Measurements from ENCODE around the gene GNB1L.
A peak's percentile ranks its signal among the peaks of the same experiment; 100 is the strongest.

Gene GNB1L

DNA sequence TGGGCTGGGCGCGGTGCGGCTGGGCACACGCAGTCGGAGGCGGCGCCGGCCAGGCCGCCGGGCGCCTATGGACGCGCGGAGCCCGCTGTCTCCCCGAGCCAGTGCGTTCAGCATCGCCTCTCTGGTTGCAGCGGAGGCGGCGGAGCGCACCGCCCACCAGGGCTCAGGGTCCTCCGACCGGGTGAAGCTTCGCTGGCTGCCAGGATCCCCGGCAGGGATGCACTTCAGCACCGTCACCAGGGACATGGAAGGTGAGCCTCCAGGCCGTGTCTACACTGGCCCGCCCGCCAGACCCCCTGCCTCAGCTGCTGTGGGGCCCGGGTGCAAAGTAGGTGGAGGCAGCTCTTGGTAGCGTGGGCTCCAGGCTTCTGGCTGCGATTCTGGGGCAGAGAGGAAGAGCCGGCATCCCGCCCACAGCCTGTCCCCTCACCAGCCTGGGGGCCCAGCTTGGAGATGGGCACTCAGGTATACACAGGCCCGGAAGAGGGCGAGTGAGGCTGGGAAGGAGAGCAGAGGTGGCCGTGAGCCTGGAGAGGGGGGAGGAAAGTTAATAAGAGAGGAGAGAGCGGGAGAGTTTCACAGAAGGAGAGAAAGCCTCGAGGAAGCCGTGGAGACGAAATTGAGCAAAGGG is 95.1 kb downstream of the GNB1L start:
- DNase-seq = no peak

DNA sequence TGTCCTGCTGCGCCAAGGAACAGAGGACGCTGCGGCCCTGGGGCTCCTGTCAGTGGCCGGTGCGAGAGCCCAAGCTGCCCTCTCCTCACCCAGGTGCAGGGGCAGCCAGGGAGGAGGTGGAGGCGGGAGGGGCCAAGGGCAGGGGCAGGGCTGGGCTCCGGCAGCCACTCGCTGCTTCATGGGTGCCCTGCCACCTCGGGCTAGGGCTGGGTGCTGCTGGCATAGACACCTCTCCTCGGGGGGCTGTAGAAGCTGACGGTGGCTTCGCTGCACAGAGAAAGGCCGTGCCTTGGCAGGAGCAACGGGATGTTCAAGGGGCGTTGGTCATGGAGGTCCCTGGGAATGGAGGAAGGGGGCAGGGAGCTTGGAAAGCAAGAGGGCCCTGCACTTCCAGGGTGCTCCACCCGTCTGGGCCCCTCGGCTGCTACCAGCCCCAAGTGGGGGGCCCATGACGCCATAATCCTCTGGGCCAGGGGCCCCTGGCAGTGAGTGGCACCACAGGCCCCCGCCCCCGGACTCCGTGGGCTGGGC is 95.7 kb downstream of the GNB1L start:
- DNase-seq = no peak

DNA sequence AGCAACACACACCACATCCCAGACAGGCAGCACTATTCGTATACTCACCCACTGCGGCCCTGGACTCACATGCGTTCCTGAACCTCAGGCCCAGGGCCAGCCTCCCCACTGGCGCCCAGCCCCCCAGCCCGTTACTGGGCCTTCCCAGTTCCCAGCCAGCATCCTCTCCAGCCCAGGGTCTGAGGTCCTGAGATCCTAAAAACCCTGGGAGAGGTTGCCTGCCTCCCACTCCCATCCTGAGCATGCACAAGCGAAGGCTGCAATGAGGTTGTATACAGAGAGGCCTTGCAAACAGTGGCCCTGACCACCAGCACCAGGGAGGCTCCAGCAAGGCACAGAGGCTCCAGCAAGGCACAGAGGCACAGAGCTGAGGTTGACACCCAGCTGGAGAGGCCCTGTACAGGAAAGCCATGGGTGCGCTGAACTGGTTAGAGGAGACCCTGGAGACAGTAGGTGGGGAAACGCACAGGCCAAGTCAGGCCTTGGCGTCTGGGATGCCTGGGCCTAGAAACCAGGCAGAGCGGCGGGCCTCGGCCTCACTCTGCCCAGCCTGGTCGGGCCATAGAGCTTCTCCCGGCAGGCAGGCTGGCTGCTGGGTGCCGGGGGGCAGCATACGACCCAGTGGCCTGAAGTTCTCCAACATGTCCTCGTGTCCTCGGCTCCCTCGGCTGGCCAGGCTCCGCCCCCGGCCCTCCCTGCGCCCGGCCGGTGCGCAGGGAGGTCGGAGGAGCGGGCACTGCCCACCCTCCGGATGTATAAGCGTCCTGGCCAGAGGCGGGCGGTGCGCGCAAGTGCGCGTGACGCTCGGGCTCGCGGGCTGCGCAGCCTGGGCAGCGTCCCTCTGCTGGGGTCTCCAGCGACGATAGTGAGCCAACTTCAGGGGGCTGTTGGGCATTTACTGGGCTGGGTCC is 96.4 kb downstream of the GNB1L start:
- no peak for DNase-seq

DNA sequence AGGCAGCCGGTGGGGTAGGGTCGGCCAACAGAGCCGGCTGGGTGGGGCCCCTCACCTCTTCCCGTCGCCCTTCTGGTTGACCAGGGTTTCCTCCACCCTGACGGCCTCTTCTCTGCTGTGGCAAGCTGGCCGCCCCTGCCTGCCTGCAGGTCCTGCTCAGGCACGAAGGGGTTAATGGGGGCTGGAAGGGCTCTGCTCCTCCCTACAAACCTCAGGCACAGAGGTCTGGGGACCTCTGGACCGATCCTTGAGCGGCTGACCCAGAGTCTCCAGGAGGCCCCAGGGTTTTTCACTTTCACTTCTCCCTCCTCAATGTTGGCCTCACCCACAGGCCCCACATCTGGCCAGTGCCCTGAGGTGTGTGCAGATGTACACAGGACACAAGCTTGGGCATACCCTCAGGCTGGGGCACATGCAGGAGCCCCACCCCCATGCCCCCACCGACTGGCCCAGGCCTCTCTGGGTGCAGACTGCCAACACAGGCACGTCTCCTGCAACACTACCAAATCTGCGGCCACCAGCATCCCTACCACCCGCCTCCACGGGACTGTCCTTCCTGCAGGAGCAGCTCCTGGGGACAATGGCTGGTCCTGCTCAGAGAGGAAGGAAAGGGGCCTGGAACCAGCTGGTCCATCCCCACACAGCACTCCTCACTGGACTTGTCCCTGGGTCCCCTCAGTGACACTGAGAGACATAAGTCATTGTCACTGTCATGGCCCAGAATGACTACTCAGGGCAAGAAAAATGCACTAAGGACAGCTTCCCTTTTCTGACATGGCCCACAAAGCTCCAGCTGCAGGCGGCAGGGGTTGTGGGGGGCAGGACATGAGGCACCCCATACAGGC is 97.3 kb downstream of the GNB1L start:
- DNase-seq = no peak

DNA sequence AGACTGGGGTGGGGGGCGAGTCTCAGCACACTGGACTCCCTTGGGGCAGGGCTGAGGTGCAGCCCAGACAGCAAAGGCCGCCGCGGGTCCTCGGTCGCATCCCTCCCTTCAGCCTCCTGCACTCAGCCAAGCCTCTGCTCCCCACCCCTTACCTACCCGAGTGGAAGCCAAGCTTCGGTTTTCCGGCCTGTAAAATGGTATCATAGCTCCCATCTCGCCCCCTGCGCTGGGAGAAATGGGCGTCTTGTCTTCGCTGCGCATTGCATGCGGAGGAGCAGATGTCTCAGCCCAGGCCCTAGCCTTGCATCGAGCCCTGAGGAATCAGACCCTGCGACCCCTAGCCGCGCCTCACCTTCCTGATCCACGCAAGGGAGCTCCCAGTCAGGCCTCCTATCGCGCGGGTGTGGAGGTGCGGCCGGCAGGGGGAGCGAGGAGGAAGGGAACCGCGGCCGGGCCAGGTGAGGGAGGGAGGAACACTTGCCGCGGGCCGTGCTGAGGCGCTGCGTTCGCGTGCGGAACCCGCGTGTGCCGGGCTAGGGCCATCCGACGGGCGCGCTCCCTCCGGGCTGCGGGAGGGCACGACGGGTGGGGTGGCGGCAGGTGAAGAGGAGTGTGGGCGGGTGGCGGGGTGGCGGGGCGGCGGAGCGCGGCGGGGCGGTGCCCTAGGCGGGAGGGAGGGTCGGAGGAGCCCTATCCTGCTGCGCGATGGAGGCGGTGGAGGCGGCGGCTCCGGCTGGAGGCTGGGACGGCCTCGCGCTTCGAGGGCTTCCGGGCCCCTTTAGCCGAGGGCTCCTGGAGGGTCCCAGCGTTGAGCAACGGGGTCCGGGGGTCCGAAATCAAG is 98.2 kb downstream of the GNB1L start:
- DNase-seq = peak; percentile 68 to 73

DNA sequence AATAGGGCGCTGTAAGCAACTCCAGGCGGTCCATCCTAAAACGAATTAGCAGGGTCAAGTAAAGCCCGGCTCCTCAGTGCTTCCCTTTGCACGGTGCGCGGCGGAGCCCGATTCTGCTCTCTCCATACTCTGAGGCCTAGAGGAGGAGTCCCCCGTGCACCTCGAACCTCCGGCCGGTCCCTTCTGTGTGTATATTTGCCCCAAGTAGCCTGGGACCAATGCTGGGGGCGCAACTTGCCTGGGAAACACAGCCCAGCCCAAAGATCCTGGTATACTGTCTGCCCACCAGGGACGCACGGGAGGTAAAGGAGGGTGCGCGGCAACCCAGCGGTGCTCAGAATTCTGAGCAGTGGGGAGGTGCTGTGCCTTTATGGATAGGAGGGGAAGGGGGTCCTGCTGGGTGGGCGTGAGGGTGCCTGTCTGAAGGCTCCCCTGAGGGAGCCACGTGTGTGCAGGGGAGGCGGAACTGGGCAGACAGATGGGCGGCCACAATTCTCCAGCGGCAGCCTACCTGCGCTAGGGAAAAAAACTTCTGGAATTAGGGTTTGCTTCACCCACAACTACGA is 98.9 kb downstream of the GNB1L start:
- no peak for DNase-seq

DNA sequence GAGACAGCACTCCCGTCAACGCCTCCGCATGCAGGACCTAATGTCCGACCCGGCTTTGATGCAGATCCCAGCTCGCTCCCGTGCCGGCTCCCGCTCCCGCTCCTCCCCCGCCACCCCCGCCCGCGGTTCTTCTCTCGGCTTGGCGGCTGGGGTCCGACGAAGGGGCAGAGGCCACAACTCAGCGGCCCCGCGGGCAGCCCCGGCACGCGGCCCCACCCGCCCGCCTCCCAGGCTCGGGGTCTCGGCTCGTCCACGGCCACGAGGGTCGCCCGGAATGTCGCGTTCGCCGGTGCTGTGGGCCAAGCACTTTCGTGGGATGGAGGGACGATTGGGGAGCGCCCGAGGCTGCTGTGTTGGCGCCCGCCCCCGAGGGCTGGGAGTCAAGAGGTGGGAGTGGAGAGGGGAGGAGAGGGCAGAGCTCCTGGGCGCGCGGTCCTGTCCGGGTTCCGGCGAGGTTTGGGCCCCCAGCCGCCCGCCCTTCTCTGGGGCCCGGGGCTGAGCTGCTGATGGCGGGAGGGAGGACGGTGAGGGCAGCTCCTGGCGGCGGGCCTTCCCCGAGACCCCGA is 99.4 kb downstream of the GNB1L start:
- DNase-seq = no peak

DNA sequence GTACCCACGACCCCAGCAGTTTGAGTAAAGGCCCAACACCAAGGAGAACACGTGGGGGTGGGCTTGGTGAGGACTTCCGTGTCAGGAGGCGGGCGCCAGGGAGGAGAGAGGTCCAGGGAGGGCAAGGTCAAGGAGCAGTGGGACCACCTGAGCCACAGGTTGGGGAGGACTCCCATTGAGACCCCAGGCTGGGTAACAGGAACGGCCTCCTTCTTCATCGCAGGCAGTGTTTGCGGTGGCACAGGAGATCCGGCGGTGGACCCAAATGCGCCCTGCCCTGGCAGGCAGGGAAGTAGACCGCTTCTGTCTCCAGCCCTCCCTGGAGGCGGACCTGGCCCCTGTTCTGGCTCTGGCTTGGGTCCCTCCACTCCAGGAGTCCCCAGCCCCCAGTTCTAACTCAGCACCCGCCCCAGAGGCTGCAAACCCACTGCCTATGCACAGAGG is 100.0 kb downstream of the GNB1L start:
- DNase-seq = no peak

DNA sequence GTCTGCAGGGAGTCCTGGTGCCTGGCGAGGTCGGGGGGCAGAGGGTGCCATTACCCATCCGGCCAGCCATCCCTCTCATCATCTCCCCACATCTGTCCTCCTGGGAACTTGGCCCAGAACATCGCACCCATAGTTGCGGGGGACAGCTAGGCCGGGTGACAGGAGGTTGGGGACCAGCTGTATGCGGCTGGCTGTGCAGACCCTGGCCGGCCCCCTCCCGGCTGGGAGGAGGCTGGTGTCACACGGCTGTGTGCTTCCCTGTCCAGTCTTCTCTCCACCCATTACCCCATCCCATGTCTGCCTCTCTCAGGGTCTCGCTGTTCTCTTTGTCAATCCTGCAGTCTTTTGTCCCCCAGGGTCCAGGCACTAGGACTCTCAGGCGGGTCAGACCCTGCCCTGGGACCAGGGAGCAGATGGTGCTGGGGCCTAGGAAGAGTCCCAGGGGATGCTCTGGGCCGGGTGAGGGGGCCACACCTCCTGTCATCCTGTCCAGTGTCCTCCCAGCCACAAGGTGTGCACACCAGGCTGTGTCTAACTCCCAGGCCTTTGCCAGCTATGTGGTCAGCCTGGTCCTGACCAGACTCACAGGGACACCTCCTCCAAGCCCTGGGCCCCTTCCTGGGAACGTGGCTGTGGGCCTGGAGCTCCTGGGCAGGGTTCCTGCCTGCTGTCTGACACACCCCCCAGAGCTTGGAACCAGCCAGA is 100.5 kb downstream of the GNB1L start:
- no peak for DNase-seq

DNA sequence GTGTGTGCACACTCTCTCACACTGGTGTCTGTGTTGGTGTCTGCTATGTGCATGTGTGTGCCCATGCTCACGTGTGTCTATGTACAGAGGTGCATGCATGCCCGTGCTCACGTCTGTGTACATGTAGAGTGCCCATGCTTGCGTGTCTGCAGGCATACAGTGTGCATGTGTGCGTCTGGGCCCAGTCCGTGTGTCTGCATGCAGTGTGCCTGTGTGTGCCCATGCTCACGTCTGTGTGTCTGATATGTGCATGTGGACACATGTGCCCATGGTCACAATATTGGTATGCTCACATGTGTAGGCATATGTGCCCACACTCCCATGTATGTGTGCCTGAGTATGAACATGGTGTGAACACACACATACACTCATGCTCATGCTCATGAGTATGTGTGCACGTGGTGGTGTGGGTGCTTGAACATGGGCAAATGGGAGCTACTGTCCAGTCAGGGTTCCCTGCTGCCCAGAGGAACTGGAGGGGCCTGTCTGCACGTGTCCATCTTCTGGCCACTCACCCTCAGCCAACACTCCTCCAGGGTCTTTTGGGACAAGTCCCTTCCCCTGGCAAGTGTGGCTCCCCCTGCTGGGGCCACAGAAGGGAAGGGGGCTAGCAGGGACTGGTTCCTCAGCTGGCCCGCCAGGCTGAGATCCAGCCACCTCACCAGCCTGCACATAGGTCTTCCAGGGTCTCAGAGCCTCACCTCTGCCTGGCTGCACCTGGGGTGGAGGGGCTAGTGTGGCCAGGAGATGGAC is 101.4 kb downstream of the GNB1L start:
- DNase-seq = no peak

DNA sequence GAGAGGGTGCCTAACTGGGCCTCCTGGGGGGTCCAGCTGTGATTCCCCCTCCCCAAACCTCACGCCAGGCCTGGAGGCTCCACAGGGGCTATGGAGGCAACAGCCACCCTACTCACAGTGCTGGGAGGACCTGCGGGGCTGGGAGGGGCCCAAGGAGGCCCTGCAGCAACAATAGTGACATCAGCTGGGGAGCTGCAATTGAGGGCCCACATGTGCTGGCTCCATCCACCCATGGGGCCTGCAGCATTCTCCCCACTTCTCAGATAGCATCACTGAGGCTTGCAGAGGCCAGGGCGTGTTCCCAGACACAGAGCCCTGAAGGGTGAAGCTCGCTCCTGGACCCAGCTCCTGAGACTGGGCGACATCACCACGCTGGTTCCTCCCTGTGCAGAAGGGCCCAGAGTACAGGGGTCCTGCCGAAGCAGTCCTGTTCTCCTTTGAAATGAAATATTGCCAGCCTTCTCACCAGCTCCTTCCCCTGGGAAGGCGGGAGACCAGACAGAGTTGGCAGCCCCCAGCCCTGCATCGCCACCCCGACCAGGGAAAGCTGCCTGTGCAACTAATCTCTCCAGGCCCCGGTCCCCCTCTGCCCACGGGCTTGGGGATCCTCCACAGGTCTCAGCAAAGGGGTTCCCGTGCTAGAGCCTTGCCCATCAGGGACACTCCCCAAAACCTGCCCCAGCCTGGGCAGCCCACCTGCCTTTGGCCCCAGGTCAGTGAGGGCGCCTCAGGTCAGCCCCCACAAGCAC is 103.0 kb downstream of the GNB1L start:
- no peak for DNase-seq

DNA sequence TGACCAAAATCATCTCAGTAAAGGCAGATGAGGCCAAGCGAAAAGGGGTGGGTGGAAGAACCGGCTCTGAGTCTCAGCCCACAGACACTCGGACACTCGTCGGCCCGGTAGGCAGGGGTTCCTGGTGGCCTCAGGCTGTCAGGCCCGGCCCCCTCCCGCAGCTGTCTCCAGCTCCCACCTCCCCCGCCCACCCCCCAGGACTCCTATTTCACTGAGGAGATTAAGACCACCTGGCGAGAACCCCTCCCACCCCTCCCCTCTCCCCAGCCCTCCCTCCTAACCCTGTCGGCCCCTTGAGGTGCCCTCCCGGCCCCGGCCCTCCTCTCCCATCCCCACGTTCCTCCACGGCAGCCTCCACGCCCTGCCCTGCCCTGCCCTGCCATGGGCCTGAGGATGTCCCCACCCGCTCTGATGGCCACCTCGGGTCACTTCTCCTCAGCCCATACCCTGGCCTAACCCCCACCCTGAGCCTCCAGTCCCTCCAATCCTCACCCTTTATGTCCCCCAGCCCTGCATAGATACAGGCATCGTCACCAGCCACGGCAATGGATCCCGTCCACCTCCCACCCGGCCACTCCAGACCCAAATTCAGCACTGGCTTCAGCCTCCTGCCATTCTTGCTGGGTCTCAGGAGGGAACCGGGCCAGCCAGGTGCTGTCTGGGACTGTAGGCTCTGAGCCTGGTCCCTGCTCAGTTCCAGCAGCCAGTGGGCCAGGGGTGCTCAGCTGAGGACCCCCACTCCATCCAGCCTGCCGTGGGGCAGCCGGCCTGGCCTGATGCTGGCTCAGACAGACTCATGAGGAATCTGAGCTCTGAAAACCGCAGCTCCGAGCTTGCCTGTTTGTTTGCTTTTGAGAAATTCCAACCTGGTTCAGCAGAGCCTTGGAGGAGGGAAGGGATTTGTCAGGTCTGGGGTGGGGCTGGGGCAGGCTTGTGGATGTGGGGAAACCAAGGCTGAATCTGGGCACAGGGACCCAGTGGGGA is 103.9 kb downstream of the GNB1L start:
- DNase-seq = no peak

DNA sequence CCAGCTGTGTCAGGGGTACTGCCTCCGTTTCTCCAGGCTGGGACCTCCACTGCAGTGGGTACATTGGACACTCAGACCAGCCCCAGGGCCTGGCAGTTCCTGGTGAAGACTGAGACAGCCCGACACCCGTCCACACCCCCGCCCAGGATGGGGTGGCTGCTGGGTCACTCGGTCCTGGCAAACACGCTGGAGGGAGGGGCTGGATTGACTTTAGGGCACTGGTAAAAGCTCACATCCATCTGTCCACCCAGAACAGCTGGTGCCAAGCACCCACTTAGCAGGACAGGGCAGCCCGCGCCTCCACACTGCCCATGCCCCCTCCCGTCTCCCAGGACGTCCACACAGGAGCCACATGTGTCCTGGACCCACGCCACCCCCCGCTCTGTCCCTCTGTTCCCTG is 104.8 kb downstream of the GNB1L start:
- DNase-seq = no peak

DNA sequence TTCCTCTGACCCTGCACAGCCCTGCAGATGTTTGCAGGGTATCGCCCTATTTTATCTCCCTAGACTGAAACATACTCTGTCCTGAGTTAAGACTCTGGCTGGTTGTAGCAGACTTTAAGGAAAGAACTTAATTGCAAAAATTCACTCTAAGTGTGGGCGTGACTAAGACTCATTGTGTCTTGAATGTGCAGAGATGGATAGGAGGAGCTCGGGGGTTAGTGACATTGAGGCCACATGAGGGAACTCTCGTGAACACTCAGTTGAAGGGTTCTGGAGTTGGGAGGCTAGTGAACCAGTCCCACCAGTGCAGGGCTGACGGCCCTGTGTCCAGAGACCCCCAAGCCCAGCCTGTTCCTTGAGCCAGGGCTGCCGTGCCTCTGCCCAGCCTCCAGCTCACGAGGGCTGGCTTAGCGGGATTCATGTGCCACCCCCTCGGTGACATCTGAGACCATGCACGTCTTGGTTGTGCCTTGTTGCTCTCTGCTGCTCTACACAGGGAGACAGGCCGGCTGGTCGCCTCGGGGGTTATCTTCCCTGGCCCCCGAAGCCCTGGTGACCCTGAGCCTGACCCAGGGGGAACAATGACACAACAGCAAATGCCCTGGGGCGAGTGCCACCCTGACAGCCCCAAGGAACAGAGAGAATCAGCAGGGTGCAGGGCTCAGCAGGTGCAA is 105.5 kb downstream of the GNB1L start:
- no peak for DNase-seq

DNA sequence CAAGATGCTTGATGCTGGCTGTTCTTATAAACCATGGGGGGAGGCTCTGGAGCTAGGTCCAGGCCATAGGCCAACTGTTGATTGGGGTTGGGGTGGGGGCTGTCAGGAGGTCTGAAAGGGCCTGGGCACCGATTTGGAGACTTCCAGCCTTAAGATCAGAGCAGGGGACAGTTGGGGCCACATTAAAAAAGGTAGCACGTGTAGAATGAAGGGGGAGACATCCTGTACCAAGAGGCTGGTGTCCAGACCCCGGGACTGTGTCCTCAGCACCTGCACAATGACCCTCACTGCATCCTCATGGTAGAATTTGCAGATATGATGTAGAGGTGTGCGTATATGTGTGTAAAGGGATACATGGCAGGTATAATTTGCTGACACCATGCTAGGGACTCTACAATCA is 106.5 kb downstream of the GNB1L start:
- no peak for DNase-seq

DNA sequence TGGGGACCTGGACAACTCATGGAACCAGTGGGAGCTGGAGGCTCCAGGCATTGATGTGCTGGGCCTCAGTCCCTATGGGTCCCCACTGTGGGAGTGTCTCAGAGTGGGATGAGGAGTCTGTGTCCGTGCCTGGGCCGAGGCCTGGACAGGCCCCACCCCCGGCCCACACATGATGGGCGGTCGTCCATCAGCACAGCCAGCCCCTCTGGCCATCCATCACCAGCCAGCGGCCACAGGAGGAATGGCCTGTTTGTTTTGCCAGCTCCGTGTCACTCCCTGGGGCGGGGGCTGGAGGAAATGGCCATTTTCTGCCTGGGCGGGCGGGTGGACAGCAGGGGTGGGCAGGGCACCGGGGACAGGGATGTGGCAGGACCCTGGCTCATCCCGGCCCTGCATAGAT is 107.1 kb downstream of the GNB1L start:
- DNase-seq = no peak

DNA sequence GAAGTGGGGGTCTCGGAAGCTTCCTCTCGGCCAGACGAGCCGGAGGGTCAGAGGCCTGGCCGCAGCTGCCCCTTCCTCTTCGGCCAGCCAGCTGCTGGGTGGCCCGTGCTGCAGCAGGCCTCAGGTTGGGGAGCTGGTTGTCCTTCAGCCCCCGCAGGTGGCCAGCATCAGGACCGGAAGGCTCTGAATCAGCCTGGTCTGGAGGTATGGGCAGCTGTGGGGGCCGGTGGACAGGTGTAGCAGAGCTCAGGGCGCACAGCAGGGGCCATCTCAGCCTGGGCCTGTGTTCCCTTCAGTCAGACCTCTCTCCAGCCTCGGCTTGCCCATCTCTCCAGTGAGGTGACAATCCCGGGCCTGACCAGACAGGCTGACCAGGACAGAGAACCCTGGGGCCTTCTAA is 107.9 kb downstream of the GNB1L start:
- no peak for DNase-seq
